Measurements from ENCODE around the gene SORT1. TPM values are rescaled to one million over a fixed set of nuclear protein-coding genes. Genes with fewer than 3 reads are reported as not detected.
A peak's percentile ranks its signal among the peaks of the same experiment; 100 is the strongest.

Gene SORT1
- total and polyA plus RNA-seq, 2 experiments from 2014 or later, result 25.0 to 27.6 TPM

DNA sequence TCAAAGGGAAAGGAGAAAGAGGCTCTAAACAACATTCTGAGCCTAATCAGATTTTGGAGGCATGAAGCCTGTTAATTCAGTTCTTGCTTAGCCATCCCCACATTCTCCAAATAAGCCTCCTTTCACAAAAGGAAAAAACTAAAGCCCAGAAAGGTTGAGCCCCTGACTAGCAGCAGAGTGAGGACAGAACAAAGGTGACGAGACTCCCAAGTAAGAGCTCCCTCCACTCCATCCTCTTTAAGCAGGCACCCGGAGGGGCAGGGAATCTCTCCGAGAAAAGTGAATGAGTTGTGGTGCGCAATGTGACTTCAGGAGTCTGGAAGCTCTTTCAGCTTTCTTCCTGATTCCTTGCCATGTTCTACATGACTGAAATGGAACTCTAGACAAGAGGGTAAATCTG lies 47.5 kb downstream of the SORT1 start:
- no peak for DNase-seq (ENCODE audit: low read depth in 1 of 2, low spot score in 1 of 2)
- Histone ChIP-seq H3K4me1 (ENCODE audit: low read depth) (peaks cover 3% of the 10 kb centered on the region), H3K27ac (no peak overlapping the region), H3K27me3 (no peaks in the 10 kb centered on the region), H3K9me3 (ENCODE audit: low read depth) (no peaks in the 10 kb centered on the region), H3K36me3 (peaks cover 42% of the 10 kb centered on the region), H3K4me3 (no peak overlapping the region)
- no peak for TF ChIP-seq CTCF (IDR thresholded peaks at IDR 0.05; ENCODE audit: low read depth, low read length)

GRCh38 chr1:109347511-109347910 lies 50.2 kb downstream of the SORT1 start:
- peak in 1 of 2 donors; percentile 57 for DNase-seq (ENCODE audit: low read depth in 1 of 2, low spot score in 1 of 2)
- Histone ChIP-seq H3K4me1 (ENCODE audit: low read depth) (peaks cover 3% of the 10 kb centered on the region), H3K36me3 (peaks cover 40% of the 10 kb centered on the region), H3K4me3 (no peak overlapping the region), H3K9me3 (ENCODE audit: low read depth) (no peaks in the 10 kb centered on the region), H3K27ac (no peak overlapping the region), H3K27me3 (no peaks in the 10 kb centered on the region)
- TF ChIP-seq CTCF (IDR thresholded peaks at IDR 0.05; ENCODE audit: low read depth, low read length), result no peak

DNA sequence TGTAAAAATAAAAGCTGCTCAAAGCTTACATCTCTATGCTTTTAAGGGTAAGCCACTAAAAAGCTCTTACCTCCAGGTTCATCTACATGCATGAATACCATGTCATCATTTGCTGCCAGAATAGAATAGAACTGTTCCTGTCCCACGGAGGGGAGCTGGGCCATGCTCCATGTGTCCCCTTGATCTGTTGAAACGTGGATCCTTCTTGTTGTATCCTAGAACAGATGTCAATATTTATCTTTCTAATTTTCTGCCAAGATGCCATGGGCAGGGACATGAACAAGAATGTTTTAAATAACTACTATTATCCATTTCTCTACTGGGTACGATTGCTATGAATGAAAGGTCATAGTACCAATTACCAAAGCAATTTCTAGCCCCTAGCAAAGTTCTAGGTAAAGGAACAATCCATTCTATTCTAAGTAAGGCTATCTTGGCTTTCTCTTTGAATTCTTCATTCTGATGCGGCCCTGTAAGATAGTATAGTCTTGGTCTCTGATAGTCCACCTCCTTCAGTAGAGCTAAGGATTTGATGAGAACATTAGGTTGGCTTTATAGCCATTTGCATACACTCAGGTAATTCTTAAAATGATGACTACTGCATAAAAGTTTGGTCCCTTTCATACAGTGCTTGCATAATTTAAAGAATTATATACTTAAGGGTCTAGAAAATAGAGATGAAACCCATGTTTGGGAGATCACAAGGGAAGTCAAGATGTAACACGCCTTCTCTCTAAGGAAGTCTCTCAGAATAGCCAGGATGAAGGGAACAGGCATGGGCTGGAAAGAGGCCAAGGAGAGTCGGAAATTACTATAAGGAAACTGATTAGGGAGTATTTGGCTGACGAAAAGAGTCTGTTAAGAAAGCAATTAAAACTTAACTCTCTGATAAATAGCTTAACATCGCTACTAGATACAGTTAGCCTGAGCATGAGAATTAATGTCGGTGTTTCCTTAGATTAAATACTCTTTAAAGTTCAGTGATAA lies 55.5 kb downstream of the SORT1 start:
- no peak overlapping the region for H3K4me3 ChIP-seq

GRCh38 chr1:109338608-109339007 lies 59.1 kb downstream of the SORT1 start:
- no peak for TF ChIP-seq CTCF (IDR thresholded peaks at IDR 0.05; ENCODE audit: low read depth, low read length)
- Histone ChIP-seq H3K9me3 (ENCODE audit: low read depth) (no peaks in the 10 kb centered on the region), H3K36me3 (peaks cover 51% of the 10 kb centered on the region), H3K27me3 (no peaks in the 10 kb centered on the region), H3K4me1 (ENCODE audit: low read depth) (no peaks in the 10 kb centered on the region), H3K27ac (no peak overlapping the region), H3K4me3 (no peak overlapping the region)
- DNase-seq (ENCODE audit: low read depth in 1 of 2, low spot score in 1 of 2), result no peak

More for the DNA sequence above, 55.5 kb downstream of the SORT1 start:
- Histone ChIP-seq H3K27ac (no peak overlapping the region), H3K4me1 (ENCODE audit: low read depth) (peaks cover 2% of the 10 kb centered on the region), H3K27me3 (no peaks in the 10 kb centered on the region), H3K36me3 (peaks cover 43% of the 10 kb centered on the region), H3K9me3 (ENCODE audit: low read depth) (no peaks in the 10 kb centered on the region)
- DNase-seq (ENCODE audit: low read depth in 1 of 2, low spot score in 1 of 2), result peak in 1 of 2 donors; percentile 76
- no peak for TF ChIP-seq CTCF (IDR thresholded peaks at IDR 0.05; ENCODE audit: low read depth, low read length)

DNA sequence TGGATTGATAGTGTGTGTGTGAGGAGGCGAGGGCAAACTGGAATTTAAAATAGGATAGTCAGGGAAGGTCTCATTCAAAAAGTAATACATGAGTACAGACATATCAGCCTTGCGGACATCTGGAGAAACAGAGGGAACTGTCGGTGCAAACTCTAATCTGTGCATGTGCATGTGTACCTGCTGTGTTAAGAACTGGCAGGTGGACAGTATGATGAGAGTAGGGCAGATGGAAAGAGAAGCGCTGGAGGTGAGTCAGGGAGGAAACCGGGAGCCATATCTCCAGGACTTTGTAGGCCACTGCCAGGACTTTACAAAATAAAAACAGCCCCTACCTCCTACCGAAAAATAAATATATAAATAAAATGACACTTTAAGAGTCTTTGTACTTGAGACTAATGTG lies 59.6 kb downstream of the SORT1 start:
- H3K9me3 ChIP-seq (ENCODE audit: low read depth), result no peaks in the 10 kb centered on the region
- DNase-seq (ENCODE audit: low read depth in 1 of 2, low spot score in 1 of 2), result no peak
- H3K36me3 ChIP-seq, result peaks cover 52% of the 10 kb centered on the region
- no peak for TF ChIP-seq CTCF (IDR thresholded peaks at IDR 0.05; ENCODE audit: low read depth, low read length)
- no peak overlapping the region for H3K4me3 ChIP-seq
- no peaks in the 10 kb centered on the region for H3K4me1 ChIP-seq (ENCODE audit: low read depth)
- no peaks in the 10 kb centered on the region for H3K27me3 ChIP-seq
- H3K27ac ChIP-seq, result no peak overlapping the region
